Endothelial cell of umbilical vein (primary cell): ENCODE data around the gene TP53AIP1.

ENCODE experiments used
- CTCF ChIP-seq, 2 donors: IDR thresholded peaks; 1 replicate in 1 of 2; 2 replicates in 1 of 2; pipeline ENCODE4 v1.5.1; 2011; ENCODE audit warnings: low read length in 2 of 2, mild to moderate bottlenecking in 2 of 2, moderate library complexity in 2 of 2, control low read depth in 1 of 2, inconsistent platforms in 1 of 2, low read depth in 1 of 2; ENCODE audit not compliant: insufficient read depth in 1 of 2; ENCODE audit errors: extremely low read depth in 1 of 2
- EZH2 ChIP-seq: IDR thresholded peaks from 2 replicates; pipeline ENCODE4 v1.6.1; 2012; ENCODE audit warnings: borderline replicate concordance, low read depth, mild to moderate bottlenecking, moderate library complexity, low read length, inconsistent platforms; ENCODE audit not compliant: severe bottlenecking
- FOS ChIP-seq: IDR thresholded peaks from 2 replicates; pipeline ENCODE4 v1.6.1; 2011; ENCODE audit warnings: mild to moderate bottlenecking, low read length, moderate library complexity, borderline replicate concordance; ENCODE audit not compliant: insufficient read depth
- GATA2 ChIP-seq: IDR thresholded peaks from 2 replicates; pipeline ENCODE4 v1.7.0; 2011; ENCODE audit warnings: low read depth, mild to moderate bottlenecking, moderate library complexity, mixed read lengths, low read length; ENCODE audit not compliant: insufficient read length, insufficient read depth
- JUN ChIP-seq: IDR thresholded peaks from 2 replicates; pipeline ENCODE4 v1.6.1; 2011; ENCODE audit warnings: borderline replicate concordance, low read depth; ENCODE audit not compliant: insufficient read length, insufficient read depth
- MAX ChIP-seq: IDR thresholded peaks from 2 replicates; pipeline ENCODE4 v1.6.1; 2011; ENCODE audit not compliant: insufficient read depth, insufficient read length
- MYC ChIP-seq: IDR thresholded peaks from one replicate; pipeline ENCODE4 v1.6.1; 2011; ENCODE audit warnings: mild to moderate bottlenecking, low read depth, low read length
- POLR2A ChIP-seq: IDR thresholded peaks from 2 replicates; pipeline ENCODE4 v1.6.1; 2012; ENCODE audit warnings: low read depth, mild to moderate bottlenecking, control low read depth, low read length
- POLR2AphosphoS5 ChIP-seq: IDR thresholded peaks from 2 replicates; pipeline ENCODE4 v1.6.1; 2012; ENCODE audit warnings: low read depth, mild to moderate bottlenecking, control low read depth, low read length, moderate library complexity; ENCODE audit not compliant: insufficient read depth

GRCh38 chr11:128927683-128928336 lies 14.9 kb downstream of the TP53AIP1 start:
- TF ChIP-seq CTCF (IDR thresholded peaks at IDR 0.05; ENCODE audit: extremely low read depth in 1 of 2, insufficient read depth in 1 of 2, low read depth in 1 of 2, low read length in 2 of 2) (no peak), POLR2A (no peak), EZH2 (no peak), POLR2AphosphoS5 (no peak), JUN (no peak), MAX (no peak), MYC (no peak), GATA2 (no peak), FOS (no peak)
